IMR-90 (cell line): ENCODE results near the gene PKD1L1. TPM values are rescaled to one million over a fixed set of nuclear protein-coding genes. Genes with fewer than 3 reads are reported as not detected.
"Not testable (repeated sequence)": the region's sequence is repeated elsewhere in the genome, so short reads cannot be mapped to it uniquely, and the experiment has no call there.

ENCODE experiments used
- ATAC-seq: fragments of 200-7000 bp; cut with Tn5 transposase; 2 replicates; pipeline ENCODE4 v1.9.1; 2020; ENCODE audit warnings: low read depth, mild to moderate bottlenecking, moderate library complexity
- BruUV-seq: library from RNA; stranded (reverse); fragments of 400-500 nt; replicated peaks from 2 replicates; lab custom pipeline; 2021; lab: Mats Ljungman, UMichigan
- CTCF ChIA-PET: fragments of 300-600 bp; formaldehyde crosslinking; extraction: SDS; loops from one replicate; lab custom pipeline; 2021; ENCODE audit warnings: antibody characterized with exemption; lab: Yijun Ruan, JAX
- POLR2A ChIA-PET: fragments of 300-600 bp; sonication (Branson Sonifier 250); formaldehyde crosslinking; loops from one replicate; lab custom pipeline; 2022; ENCODE audit warnings: antibody characterized with exemption; ENCODE audit not compliant: unreplicated experiment; lab: Charles Lee
- DNase-seq: peaks from one replicate; pipeline ENCODE4 v3.0.0; 2013
- H2AFZ ChIP-seq: replicated peaks from 2 replicates; pipeline ENCODE3; 2013; ENCODE audit warnings: low read length, mild to moderate bottlenecking; ENCODE audit not compliant: poor library complexity
- H2AK5ac ChIP-seq: 2 replicates; pipeline ENCODE4 v1.6.1; 2013; ENCODE audit warnings: low read depth, low read length, inconsistent platforms
- H2AK9ac ChIP-seq: replicated peaks from 2 replicates; pipeline ENCODE3; 2013; ENCODE audit warnings: mild to moderate bottlenecking, low read depth, low read length, moderate library complexity; ENCODE audit not compliant: poor library complexity
- H2BK120ac ChIP-seq: 2 replicates; pipeline ENCODE4 v1.6.1; 2013; ENCODE audit warnings: low read depth, low read length, inconsistent platforms
- H2BK15ac ChIP-seq: 3 replicates; pipeline ENCODE4 v1.6.1; 2013; ENCODE audit warnings: low read depth, low read length, inconsistent platforms
- H2BK20ac ChIP-seq: 2 replicates; pipeline ENCODE4 v1.6.1; 2013; ENCODE audit warnings: low read depth, mild to moderate bottlenecking, inconsistent platforms, low read length, moderate library complexity
- H2BK5ac ChIP-seq: 2 replicates; pipeline ENCODE4 v1.6.1; 2013; ENCODE audit warnings: mild to moderate bottlenecking, low read depth, low read length, inconsistent platforms; ENCODE audit not compliant: poor library complexity, severe bottlenecking
- H3K14ac ChIP-seq: replicated peaks from 2 replicates; pipeline ENCODE4 v1.6.1; 2013; ENCODE audit warnings: low read depth, low read length, inconsistent platforms
- H3K18ac ChIP-seq: 2 replicates; pipeline ENCODE4 v1.6.1; 2013; ENCODE audit warnings: low read depth, low read length, control low read depth
- H3K23ac ChIP-seq: 2 replicates; pipeline ENCODE4 v1.6.1; 2013; ENCODE audit warnings: low read depth, low read length, inconsistent platforms
- H3K27ac ChIP-seq: 2 replicates; pipeline ENCODE4 v1.5.1; 2013; ENCODE audit warnings: mild to moderate bottlenecking, control low read depth, low read length; ENCODE audit not compliant: insufficient read depth
- H3K27me3 ChIP-seq: 2 replicates; pipeline ENCODE4 v1.6.1; 2013; ENCODE audit warnings: low read length; ENCODE audit not compliant: control insufficient read depth, insufficient read depth
- H3K36me3 ChIP-seq: 2 replicates; pipeline ENCODE4 v1.6.1; 2013; ENCODE audit warnings: low read length, mixed read lengths; ENCODE audit not compliant: control insufficient read depth, insufficient read depth
- H3K4ac ChIP-seq: 2 replicates; pipeline ENCODE4 v1.6.1; 2013; ENCODE audit warnings: low read depth, low read length, inconsistent platforms
- H3K4me1 ChIP-seq: 2 replicates; pipeline ENCODE4 v1.6.1; 2013; ENCODE audit warnings: low read length, mixed read lengths; ENCODE audit not compliant: control insufficient read depth, insufficient read depth
- H3K4me2 ChIP-seq: 2 replicates; pipeline ENCODE4 v1.6.1; 2013; ENCODE audit warnings: low read depth, mild to moderate bottlenecking, control low read depth, low read length, moderate library complexity
- H3K4me3 ChIP-seq: 2 replicates; pipeline ENCODE4 v1.5.1; 2013; ENCODE audit warnings: low read depth, mild to moderate bottlenecking, control low read depth, low read length, moderate library complexity; ENCODE audit not compliant: insufficient read depth
- H3K56ac ChIP-seq: 2 replicates; pipeline ENCODE4 v1.6.1; 2013; ENCODE audit warnings: low read length, inconsistent platforms; ENCODE audit not compliant: insufficient read depth; ENCODE audit errors: extremely low read depth
- H3K79me1 ChIP-seq, 2 experiments: 2 replicates each; pipeline ENCODE4 v1.6.1; 2013; ENCODE audit warnings: low read length in 2 of 2, inconsistent platforms in 1 of 2, low read depth in 1 of 2
- H3K9ac ChIP-seq: 2 replicates; pipeline ENCODE4 v1.6.1; 2013; ENCODE audit warnings: low read depth, low read length, control low read depth
- H3K9me1 ChIP-seq: 2 replicates; pipeline ENCODE4 v1.6.1; 2013; ENCODE audit warnings: low read length, inconsistent platforms; ENCODE audit not compliant: insufficient read depth
- H3K9me3 ChIP-seq: 2 replicates; pipeline ENCODE4 v1.6.1; 2013; ENCODE audit warnings: low read length; ENCODE audit not compliant: control insufficient read depth, insufficient read depth
- H4K20me1 ChIP-seq: 2 replicates; pipeline ENCODE4 v1.6.1; 2013; ENCODE audit warnings: low read length, inconsistent platforms; ENCODE audit not compliant: insufficient read depth
- H4K5ac ChIP-seq: 2 replicates; pipeline ENCODE4 v1.6.1; 2013; ENCODE audit warnings: mild to moderate bottlenecking, low read depth, low read length, control low read depth
- H4K8ac ChIP-seq, 2 experiments: 2 replicates each; pipeline ENCODE4 v1.6.1; 2013; ENCODE audit warnings: low read depth in 2 of 2, low read length in 2 of 2, control low read depth in 1 of 2, inconsistent platforms in 1 of 2
- H4K91ac ChIP-seq: 2 replicates; pipeline ENCODE4 v1.6.1; 2013; ENCODE audit warnings: low read depth, low read length, inconsistent platforms; ENCODE audit not compliant: insufficient read depth
- MAZ ChIP-seq: IDR thresholded peaks from 2 replicates; pipeline ENCODE4 v1.6.1; 2012; ENCODE audit warnings: low read depth, mild to moderate bottlenecking, low read length, improper control_type of control experiment, moderate library complexity, borderline replicate concordance
- RAD21 ChIP-seq: IDR thresholded peaks from 2 replicates; pipeline ENCODE4 v1.6.1; 2012; ENCODE audit warnings: low read length, improper control_type of control experiment
- USF2 ChIP-seq: fragments of 150-350 bp; IDR thresholded peaks from 2 replicates; pipeline ENCODE4 v1.6.1; 2017; ENCODE audit warnings: mild to moderate bottlenecking, antibody characterized with exemption, low read length, low read depth
- whole genome bisulfite sequencing, 2 experiments: methylation state at CpG; one replicate each; pipeline versions ENCODE4 v1.1.5 to v1.1.7; 2013; ENCODE audit warnings: missing lambda C conversion rate in 2 of 2; ENCODE audit not compliant: insufficient read length in 1 of 2; ENCODE audit errors: extremely low coverage in 2 of 2; 5-methylcytosine and 5-hydroxymethylcytosine counted together
- dilution Hi-C: fragments of 300-500 bp; cut with HindIII; formaldehyde crosslinking; loops from one replicate; pipeline ENCODE4 v1.14.3; 2018; ENCODE audit warnings: low sequenced_read_pairs; ENCODE audit not compliant: unreplicated experiment
- in situ Hi-C: fragments of 300-500 bp; cut with MboI; formaldehyde crosslinking; loops from 3 replicates; pipeline ENCODE4 v1.14.3; 2019; ENCODE audit warnings: low sequenced_read_pairs, inconsistent platforms, mixed read lengths
- intact Hi-C: fragments of 100-400 bp; cut with micrococcal nuclease; formaldehyde crosslinking; loops from 2 replicates; pipeline ENCODE4 v1.10.0; 2022
- polyA plus RNA-seq, 3 experiments: library from polyadenylated mRNA; depleted of rRNA; stranded (reverse); fragments of >200 nt; gene quantifications; 2 replicates each; pipeline ENCODE4 v1.2.3, GENCODE V29; 2012; ENCODE audit warnings: low replicate concordance in 1 of 3
- total RNA-seq: library from RNA; depleted of rRNA; stranded (reverse); fragments of >200 nt; gene quantifications from 2 replicates; pipeline ENCODE4 v1.2.3, GENCODE V29; 2012

PKD1L1 gene
- total and polyA plus RNA-seq, 2 of the 4 experiments (the other 2 are of a cell fraction): under 0.01 to 0.15 TPM

- Histone ChIP-seq H2BK15ac (peak overlapping the region; percentile 74; the same call in 1 of the 3 replicates), H3K4me2 (no peak overlapping the region), H3K14ac (no peak overlapping the region), H2AK9ac (no peak overlapping the region), H2BK5ac (no peak overlapping the region), H3K27ac (no peak overlapping the region), H2AFZ (no peak overlapping the region), H3K79me1 (peaks cover 0 to 7% of the 10 kb centered on the region in 2 experiments; a peak in 1 of 4 replicates), H2BK120ac (peak overlapping the region; percentile 86), H3K9me1 (peaks cover 25% of the 10 kb centered on the region), H2BK20ac (peak overlapping the region; percentile 68), H3K9ac (no peak overlapping the region), H3K4ac (peak overlapping the region; percentile 54; the same call in 1 of the 2 replicates), H3K36me3 (no peaks in the 10 kb centered on the region), H4K91ac (0 out of 2 replicates have a peak overlapping the region, but pooled peaks have one; percentile 8), H4K8ac (peak overlapping the region in 1 of 2 experiments; percentile 11; a peak in 2 of 4 replicates), H2AK5ac (peak overlapping the region; percentile 29; the same call in 1 of the 2 replicates), H3K27me3 (no peaks in the 10 kb centered on the region), H3K9me3 (no peaks in the 10 kb centered on the region), H3K23ac (no peak overlapping the region), H4K5ac (no peak overlapping the region), H4K20me1 (no peaks in the 10 kb centered on the region), H3K4me3 (no peak overlapping the region), H3K18ac (no peak overlapping the region), H3K56ac (no peak overlapping the region), H3K4me1 (peaks cover 17% of the 10 kb centered on the region)
- CTCF ChIA-PET: interaction anchor here (1.9 kb wide), 1 partner anchor 211 kb away, joined by 12 read pairs; no protein-coding TSS in a partner anchor
- ATAC-seq (no peak), DNase-seq (no peak)
- dilution Hi-C loops: no loop called here
- POLR2A ChIA-PET: no interaction called here
- TF ChIP-seq USF2 (no peak), MAZ (no peak), RAD21 (no peak)
- WGBS, 2 experiments: 84% methylated on average over 3 of the region's 8 CpGs; no CpG with 5 or more reads in 1 of the 2 experiments
- intact Hi-C loops: loop anchor here (10.0 kb wide), 2 partner anchors 359 to 679 kb away; partner anchors contain the start of gene TNS3
- in situ Hi-C loops: loop anchor here (10.0 kb wide), 2 partner anchors 509 to 679 kb away; no protein-coding TSS in a partner anchor
- BruUV-seq: no TSS peak
Observed at GRCh38 chr7:47943676-47944474, 4.4 kb downstream of the PKD1L1 start.

- H2AFZ ChIP-seq, ATAC-seq, BruUV-seq, H3K56ac ChIP-seq, H3K36me3 ChIP-seq, H3K4me3 ChIP-seq, H3K4me2 ChIP-seq, H4K20me1 ChIP-seq, H4K8ac ChIP-seq, H2AK9ac ChIP-seq, DNase-seq, H3K23ac ChIP-seq, H3K79me1 ChIP-seq, CTCF ChIA-PET, dilution Hi-C loops, H2BK5ac ChIP-seq, H3K27ac ChIP-seq, H3K9me3 ChIP-seq, H3K27me3 ChIP-seq, H3K9ac ChIP-seq, H4K5ac ChIP-seq, H3K18ac ChIP-seq: not testable (repeated sequence)
- in situ Hi-C loops: loop anchor here (10.0 kb wide), 2 partner anchors 508 to 678 kb away; no protein-coding TSS in a partner anchor
- peak overlapping the region; percentile 45; the same call in 1 of the 2 replicates for H4K91ac ChIP-seq
- 0 out of 3 replicates have a peak overlapping the region, but pooled peaks have one; percentile 6 for H2BK15ac ChIP-seq
- peak overlapping the region; percentile 90 for H2BK20ac ChIP-seq
- peaks cover 17% of the 10 kb centered on the region for H3K4me1 ChIP-seq
- H3K9me1 ChIP-seq: peaks cover 25% of the 10 kb centered on the region
- intact Hi-C loops: loop anchor here (10.0 kb wide), 2 partner anchors 358 to 678 kb away; partner anchors contain the start of gene TNS3
- H3K14ac ChIP-seq: 0 out of 2 replicates have a peak overlapping the region, but pooled peaks have one; percentile 43
- no CpG with 5 or more reads among the region's 10 CpGs for WGBS, 2 experiments
- POLR2A ChIA-PET: interaction anchor here (0.6 kb wide), 1 partner anchor 11 kb away, joined by 3 read pairs; no protein-coding TSS in a partner anchor
- H2AK5ac ChIP-seq: peak overlapping the region; percentile 66; the same call in 1 of the 2 replicates
- H3K4ac ChIP-seq: peak overlapping the region; percentile 24
- H2BK120ac ChIP-seq: peak overlapping the region; percentile 73; the same call in 1 of the 2 replicates
Observed at GRCh38 chr7:47942651-47943050, 5.6 kb downstream of the PKD1L1 start.
